GM21528 (cell line): ENCODE results near the gene MYO7B.

Experiments
- ATAC-seq: cut with Tn5 transposase; IDR thresholded peaks from one replicate; pipeline ENCODE4 v1.9.1; 2021; ENCODE audit warnings: mild to moderate bottlenecking, moderate library complexity; ENCODE audit not compliant: unreplicated experiment, low FRiP score

Gene MYO7B

GRCh38 chr2:127632592-127633489 is 97.4 kb downstream of the MYO7B start:
- ATAC-seq: no peak

GRCh38 chr2:127633556-127634065 is 98.1 kb downstream of the MYO7B start:
- ATAC-seq: no peak

GRCh38 chr2:127634066-127634617 is 98.7 kb downstream of the MYO7B start:
- no peak for ATAC-seq

- no peak for ATAC-seq
Observed at GRCh38 chr2:127634626-127635379, 99.3 kb downstream of the MYO7B start.

- ATAC-seq: no peak
Observed at GRCh38 chr2:127635380-127636237, 100.1 kb downstream of the MYO7B start.

GRCh38 chr2:127636248-127637235 is 101.1 kb downstream of the MYO7B start:
- ATAC-seq: no peak

- ATAC-seq: no peak
Observed at GRCh38 chr2:127637236-127637630, 101.8 kb downstream of the MYO7B start.

GRCh38 chr2:127637725-127638252 is 102.3 kb downstream of the MYO7B start:
- no peak for ATAC-seq

- ATAC-seq: no peak
Observed at GRCh38 chr2:127638361-127639110, 103.1 kb downstream of the MYO7B start.

- no peak for ATAC-seq
Observed at GRCh38 chr2:127639111-127639474, 103.6 kb downstream of the MYO7B start.

GRCh38 chr2:127640082-127641072 is 104.9 kb downstream of the MYO7B start:
- ATAC-seq: no peak

GRCh38 chr2:127641133-127641532 is 105.7 kb downstream of the MYO7B start:
- ATAC-seq: no peak

GRCh38 chr2:127641846-127642507 is 106.5 kb downstream of the MYO7B start:
- ATAC-seq: no peak

- ATAC-seq: no peak
Observed at GRCh38 chr2:127642706-127643438, 107.4 kb downstream of the MYO7B start.

- ATAC-seq: no peak
Observed at GRCh38 chr2:127643439-127644065, 108.1 kb downstream of the MYO7B start.
